ENCODE results near the gene SLC4A4. TPM values are rescaled to one million over a fixed set of nuclear protein-coding genes. Genes with fewer than 3 reads are reported as not detected.

Gene SLC4A4
- total and polyA plus RNA-seq, 2 of the 13 experiments (the other 11 are each of a cell fraction or from before 2014, with no cell fraction given) = 0.01 TPM; not detected in 1

DNA sequence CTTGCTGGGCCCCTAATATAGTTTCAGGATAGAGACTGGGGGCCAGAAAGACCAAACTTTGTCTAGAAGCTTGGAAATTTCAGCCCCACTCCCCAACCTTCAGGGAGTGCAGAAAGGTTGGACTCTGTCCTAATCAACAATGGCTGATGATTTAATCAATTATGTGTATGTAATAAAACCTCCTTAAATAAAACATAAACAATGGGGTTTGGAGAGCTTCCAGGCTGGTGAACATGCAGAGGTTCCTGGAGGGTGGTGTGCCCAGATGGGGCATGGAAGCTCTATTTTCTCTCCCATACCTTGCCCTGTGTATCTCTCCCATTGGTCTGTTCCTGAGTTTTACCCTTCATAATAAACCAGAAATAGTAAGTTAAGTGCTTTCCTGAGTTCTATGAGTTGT lies 270.8 kb downstream of the SLC4A4 start:
- Histone ChIP-seq H3K36me3 (replicated peaks in 1 of 2; ENCODE audit: control insufficient read depth in 1 of 2, insufficient read depth in 2 of 2, low read length in 2 of 2) (no peaks in the 10 kb centered on the region), H2AFZ (ENCODE audit: low read length) (no peak overlapping the region), H3K9ac (ENCODE audit: insufficient read depth, low read depth, low read length) (no peak overlapping the region), H3K79me2 (ENCODE audit: insufficient read depth, low read length) (no peaks in the 10 kb centered on the region), H3K27ac (ENCODE audit: extremely low read length, insufficient read depth, low read length) (no peak overlapping the region), H3K9me3 (ENCODE audit: low read length) (peaks cover 1% of the 10 kb centered on the region; the same call in 1 of the 2 replicates), H4K20me1 (ENCODE audit: insufficient read depth, low read length) (no peaks in the 10 kb centered on the region), H3K4me1 (ENCODE audit: insufficient read depth, low read length) (peaks cover 20% of the 10 kb centered on the region), H3K27me3 (ENCODE audit: control insufficient read depth in 1 of 2, insufficient read depth in 2 of 2, low read length in 2 of 2) (no peaks in the 10 kb centered on the region), H3K4me2 (ENCODE audit: low read depth, low read length) (no peak overlapping the region), H3K4me3 (replicated peaks in 1 of 3; ENCODE audit: insufficient read depth in 1 of 3, low read depth in 2 of 3, low read length in 3 of 3) (no peak overlapping the region)
- in situ Hi-C loops (cut with HindIII; ENCODE audit: extremely low pct_ligation_motif_present, low pct_unique_long_range_greater_than_20kb) = no loop called here
- no peak for DNase-seq (ENCODE audit: low spot score)
- ATAC-seq = no peak
- POLR2A ChIA-PET = no interaction called here
- no peak for TF ChIP-seq POLR2G (IDR thresholded peaks at IDR 0.05; ENCODE audit: low read depth, low read length)
- no peak for TF ChIP-seq ZSCAN31 (CRISPR knock-in tag; IDR thresholded peaks at IDR 0.05; ENCODE audit: low read depth)
- TF ChIP-seq, protein P1, sequence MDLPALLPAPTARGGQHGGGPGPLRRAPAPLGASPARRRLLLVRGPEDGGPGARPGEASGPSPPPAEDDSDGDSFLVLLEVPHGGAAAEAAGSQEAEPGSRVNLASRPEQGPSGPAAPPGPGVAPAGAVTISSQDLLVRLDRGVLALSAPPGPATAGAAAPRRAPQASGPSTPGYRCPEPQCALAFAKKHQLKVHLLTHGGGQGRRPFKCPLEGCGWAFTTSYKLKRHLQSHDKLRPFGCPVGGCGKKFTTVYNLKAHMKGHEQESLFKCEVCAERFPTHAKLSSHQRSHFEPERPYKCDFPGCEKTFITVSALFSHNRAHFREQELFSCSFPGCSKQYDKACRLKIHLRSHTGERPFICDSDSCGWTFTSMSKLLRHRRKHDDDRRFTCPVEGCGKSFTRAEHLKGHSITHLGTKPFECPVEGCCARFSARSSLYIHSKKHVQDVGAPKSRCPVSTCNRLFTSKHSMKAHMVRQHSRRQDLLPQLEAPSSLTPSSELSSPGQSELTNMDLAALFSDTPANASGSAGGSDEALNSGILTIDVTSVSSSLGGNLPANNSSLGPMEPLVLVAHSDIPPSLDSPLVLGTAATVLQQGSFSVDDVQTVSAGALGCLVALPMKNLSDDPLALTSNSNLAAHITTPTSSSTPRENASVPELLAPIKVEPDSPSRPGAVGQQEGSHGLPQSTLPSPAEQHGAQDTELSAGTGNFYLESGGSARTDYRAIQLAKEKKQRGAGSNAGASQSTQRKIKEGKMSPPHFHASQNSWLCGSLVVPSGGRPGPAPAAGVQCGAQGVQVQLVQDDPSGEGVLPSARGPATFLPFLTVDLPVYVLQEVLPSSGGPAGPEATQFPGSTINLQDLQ (CRISPR knock-in tag; IDR thresholded peaks at IDR 0.05) = no peak
- no peak for TF ChIP-seq ZNF292 (CRISPR knock-in tag; IDR thresholded peaks at IDR 0.05; ENCODE audit: borderline replicate concordance, low read depth)
- no peak for TF ChIP-seq ZNF564 (CRISPR knock-in tag; IDR thresholded peaks at IDR 0.05)
- TF ChIP-seq SP140L (CRISPR knock-in tag; IDR thresholded peaks at IDR 0.05; ENCODE audit: borderline replicate concordance) = no peak
- TF ChIP-seq, protein P2, sequence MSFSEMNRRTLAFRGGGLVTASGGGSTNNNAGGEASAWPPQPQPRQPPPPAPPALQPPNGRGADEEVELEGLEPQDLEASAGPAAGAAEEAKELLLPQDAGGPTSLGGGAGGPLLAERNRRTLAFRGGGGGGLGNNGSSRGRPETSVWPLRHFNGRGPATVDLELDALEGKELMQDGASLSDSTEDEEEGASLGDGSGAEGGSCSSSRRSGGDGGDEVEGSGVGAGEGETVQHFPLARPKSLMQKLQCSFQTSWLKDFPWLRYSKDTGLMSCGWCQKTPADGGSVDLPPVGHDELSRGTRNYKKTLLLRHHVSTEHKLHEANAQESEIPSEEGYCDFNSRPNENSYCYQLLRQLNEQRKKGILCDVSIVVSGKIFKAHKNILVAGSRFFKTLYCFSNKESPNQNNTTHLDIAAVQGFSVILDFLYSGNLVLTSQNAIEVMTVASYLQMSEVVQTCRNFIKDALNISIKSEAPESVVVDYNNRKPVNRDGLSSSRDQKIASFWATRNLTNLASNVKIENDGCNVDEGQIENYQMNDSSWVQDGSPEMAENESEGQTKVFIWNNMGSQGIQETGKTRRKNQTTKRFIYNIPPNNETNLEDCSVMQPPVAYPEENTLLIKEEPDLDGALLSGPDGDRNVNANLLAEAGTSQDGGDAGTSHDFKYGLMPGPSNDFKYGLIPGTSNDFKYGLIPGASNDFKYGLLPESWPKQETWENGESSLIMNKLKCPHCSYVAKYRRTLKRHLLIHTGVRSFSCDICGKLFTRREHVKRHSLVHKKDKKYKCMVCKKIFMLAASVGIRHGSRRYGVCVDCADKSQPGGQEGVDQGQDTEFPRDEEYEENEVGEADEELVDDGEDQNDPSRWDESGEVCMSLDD (CRISPR knock-in tag; IDR thresholded peaks at IDR 0.05; ENCODE audit: borderline replicate concordance) = no peak
- FAIRE-seq = no peak
- CTCF ChIA-PET (ENCODE audit: low intra/inter-chr PET ratio, low total read pairs) = no interaction called here
- intact Hi-C loops (cut with micrococcal nuclease; ENCODE audit: unreplicated experiment) = no loop called here
- BruUV-seq (replicated peaks) = no TSS peak

All from HepG2 (cell line).